ENCODE measurements around the gene PHTF2.

DNA sequence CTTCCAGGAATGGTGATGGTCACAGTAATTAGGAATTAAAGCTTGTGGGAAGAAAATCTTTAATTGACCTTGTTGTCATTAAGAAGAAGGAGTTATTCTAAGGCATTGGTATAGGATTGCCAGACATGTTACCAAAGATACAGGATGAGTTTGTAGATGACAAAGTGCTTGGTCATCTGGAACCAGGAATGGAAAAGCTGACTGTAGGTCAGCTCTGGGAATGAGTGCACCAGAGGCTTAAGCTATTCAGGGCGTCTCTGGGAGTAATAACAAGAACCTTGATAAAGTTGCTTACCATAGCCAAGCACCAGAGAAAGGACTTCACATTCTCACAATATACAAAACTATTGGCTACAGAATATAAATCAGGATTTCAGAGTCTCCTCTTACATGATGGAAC, 89.0 kb downstream of the PHTF2 start:
- TF ChIP-seq POLR2AphosphoS5 (IDR thresholded peaks at IDR 0.05; ENCODE audit: low read depth, low read length) (no peak), REST (IDR thresholded peaks at IDR 0.05; ENCODE audit: insufficient read depth in 1 of 2, low read depth in 2 of 2, low read length in 2 of 2) (no peak)

Measured in PFSK-1 (cell line).